K562 (cell line): ENCODE measurements around the gene RHOBTB3. TPM values are rescaled to one million over a fixed set of nuclear protein-coding genes. Genes with fewer than 3 reads are reported as not detected.
A peak's percentile ranks its signal among the peaks of the same experiment; 100 is the strongest.

Experiments
- CC2D1A ChIP-seq: fragments of 450-650 bp; IDR thresholded peaks from 2 replicates; pipeline ENCODE4 v1.6.1; 2017; ENCODE audit warnings: mild to moderate bottlenecking
- EWSR1 ChIP-seq: fragments of 450-650 bp; IDR thresholded peaks from 2 replicates; pipeline ENCODE4 v1.6.1; 2018; ENCODE audit warnings: borderline replicate concordance, mild to moderate bottlenecking, low read depth, moderate library complexity; ENCODE audit not compliant: partially characterized antibody
- HDAC6 ChIP-seq: IDR thresholded peaks from 2 replicates; pipeline ENCODE4 v1.6.1; 2012; ENCODE audit warnings: low read depth, mild to moderate bottlenecking, control low read depth, inconsistent platforms, low read length, moderate library complexity
- HMG20B ChIP-seq: fragments of 250-450 bp; sonication (Bioruptor Pico); IDR thresholded peaks from 2 replicates; pipeline ENCODE4 v1.5.0; 2021; ENCODE audit warnings: mild to moderate bottlenecking
- MAFG ChIP-seq: fragments of 450-650 bp; conservative IDR thresholded peaks from 2 replicates; pipeline ENCODE4 v1.6.1; 2016; ENCODE audit warnings: missing genetic modification characterization, missing compliant biosample characterization
- POLR2AphosphoS2 ChIP-seq: IDR thresholded peaks from 2 replicates; pipeline ENCODE4 v1.6.1; 2012; ENCODE audit warnings: low read length, improper control_type of control experiment
- POLR2B ChIP-seq: fragments of 450-650 bp; IDR thresholded peaks from 2 replicates; pipeline ENCODE4 v1.6.1; 2018; ENCODE audit warnings: low read depth; ENCODE audit not compliant: partially characterized antibody
- PTTG1 ChIP-seq: fragments of 450-650 bp; IDR thresholded peaks from 2 replicates; pipeline ENCODE4 v1.6.1; 2016; ENCODE audit warnings: low read depth, mild to moderate bottlenecking, missing genetic modification characterization, missing compliant biosample characterization
- SETDB1 ChIP-seq: IDR thresholded peaks from one replicate; pipeline ENCODE4 v1.6.1; 2012; ENCODE audit warnings: low read length, control low read depth, inconsistent platforms
- ZFP30 ChIP-seq: fragments of 250-450 bp; sonication (Bioruptor Pico); IDR thresholded peaks from 2 replicates; pipeline ENCODE4 v1.8.0; 2022; ENCODE audit warnings: moderate library complexity, mild to moderate bottlenecking, inconsistent platforms, borderline replicate concordance
- ZNF354B ChIP-seq: fragments of 250-450 bp; sonication (Bioruptor Pico); IDR thresholded peaks from 2 replicates; pipeline ENCODE4 v1.4.0; 2020
- polyA plus RNA-seq, 8 experiments: library from polyadenylated mRNA; depleted of rRNA in 4 of 8; stranded (reverse) in 5 of 8; unstranded in 3 of 8; fragments of >200 nt; fragmentation: Nextera tagmentation in 2 of 8; fragmentation: Illumina TruSeq in 1 of 8; extraction: Ambion mirVana in 2 of 8; extraction: Trizol in 1 of 8; gene quantifications; 2 replicates each; pipeline versions ENCODE4 v1.2.1 to v1.2.3, GENCODE V29; 2011 to 2014; ENCODE audit warnings: inconsistent platforms in 1 of 8, missing spikeins in 1 of 8
- total RNA-seq, 7 experiments: library from RNA; depleted of rRNA in 6 of 7; stranded (reverse); fragments of >200 nt in 6 of 7; fragmentation: Illumina TruSeq in 2 of 7; extraction: Trizol in 2 of 7; gene quantifications; 2 replicates each; pipeline versions ENCODE4 v1.2.1 to v1.2.3, GENCODE V29; 2011 to 2021; ENCODE audit warnings: low replicate concordance in 1 of 7
- TF ChIP-seq, protein P1 (sequence below): fragments of 250-450 bp; sonication (Bioruptor Pico); IDR thresholded peaks from 2 replicates; pipeline ENCODE4 v1.4.0; 2020; ENCODE audit warnings: mild to moderate bottlenecking, moderate library complexity, borderline replicate concordance
- TF ChIP-seq, protein P2 (sequence below), 2 experiments: fragments of 450-650 bp in 1 of 2; IDR thresholded peaks; 2 replicates each; pipeline ENCODE4 v1.6.1; 2011 to 2017; ENCODE audit warnings: low read depth in 2 of 2, antibody characterized with exemption in 1 of 2, borderline replicate concordance in 1 of 2, low read length in 1 of 2, mild to moderate bottlenecking in 1 of 2, mixed read lengths in 1 of 2; ENCODE audit not compliant: control insufficient read depth in 1 of 2
- TF ChIP-seq, protein P3 (sequence below): fragments of 250-450 bp; sonication (Bioruptor Pico); IDR thresholded peaks from 2 replicates; pipeline ENCODE4 v1.9.0; 2021; ENCODE audit warnings: mild to moderate bottlenecking
- TF ChIP-seq, protein P4 (sequence below): fragments of 150-350 bp; IDR thresholded peaks from 2 replicates; pipeline ENCODE4 v1.6.1; 2014; ENCODE audit warnings: low read depth, mild to moderate bottlenecking, low read length, borderline replicate concordance
- TF ChIP-seq, protein P5 (sequence below), 2 experiments: fragments of 450-650 bp; IDR thresholded peaks; 2 replicates each; pipeline ENCODE4 v1.6.1; 2016

RHOBTB3 gene
- total and polyA plus RNA-seq, 9 of the 15 experiments (the other 6 are each of a cell fraction or from before 2014, with no cell fraction given): 39.7 to 143 (median 115) TPM

DNA sequence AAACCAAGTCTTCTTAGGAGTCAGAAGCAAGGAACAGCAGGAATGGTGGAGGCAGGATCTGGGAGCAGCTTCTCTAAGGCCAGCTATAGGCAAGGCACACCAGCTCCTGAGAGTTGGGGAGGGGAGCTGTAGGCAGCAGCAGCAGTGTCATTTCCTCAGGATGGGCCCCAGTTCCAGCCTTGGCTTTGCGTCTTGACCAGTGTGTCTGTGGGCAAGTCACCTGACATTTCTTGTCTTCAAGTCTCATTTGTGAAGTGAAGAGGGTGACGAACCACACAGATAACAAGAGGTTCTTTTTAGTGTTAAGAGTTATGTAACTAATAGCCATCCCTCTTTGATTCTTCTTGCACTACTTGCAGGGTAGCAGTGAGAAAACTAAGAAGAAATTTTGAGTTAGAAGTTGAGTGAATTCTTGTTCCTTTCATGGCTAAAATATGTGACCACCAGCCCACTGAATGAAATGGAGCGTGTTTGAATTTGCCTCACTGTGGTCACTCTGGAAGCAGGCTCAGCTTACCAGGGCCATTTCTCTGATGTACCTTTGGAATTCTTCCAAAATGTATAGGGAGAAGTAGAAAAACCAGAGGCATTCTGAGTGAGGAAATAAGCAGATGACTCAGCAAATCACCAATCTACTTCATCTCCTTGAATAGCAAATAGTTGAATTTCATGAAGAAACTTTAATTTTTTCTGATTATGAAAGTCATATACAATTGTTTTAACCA is 42.4 kb downstream of the RHOBTB3 start (continued):
- TF ChIP-seq, protein P1, sequence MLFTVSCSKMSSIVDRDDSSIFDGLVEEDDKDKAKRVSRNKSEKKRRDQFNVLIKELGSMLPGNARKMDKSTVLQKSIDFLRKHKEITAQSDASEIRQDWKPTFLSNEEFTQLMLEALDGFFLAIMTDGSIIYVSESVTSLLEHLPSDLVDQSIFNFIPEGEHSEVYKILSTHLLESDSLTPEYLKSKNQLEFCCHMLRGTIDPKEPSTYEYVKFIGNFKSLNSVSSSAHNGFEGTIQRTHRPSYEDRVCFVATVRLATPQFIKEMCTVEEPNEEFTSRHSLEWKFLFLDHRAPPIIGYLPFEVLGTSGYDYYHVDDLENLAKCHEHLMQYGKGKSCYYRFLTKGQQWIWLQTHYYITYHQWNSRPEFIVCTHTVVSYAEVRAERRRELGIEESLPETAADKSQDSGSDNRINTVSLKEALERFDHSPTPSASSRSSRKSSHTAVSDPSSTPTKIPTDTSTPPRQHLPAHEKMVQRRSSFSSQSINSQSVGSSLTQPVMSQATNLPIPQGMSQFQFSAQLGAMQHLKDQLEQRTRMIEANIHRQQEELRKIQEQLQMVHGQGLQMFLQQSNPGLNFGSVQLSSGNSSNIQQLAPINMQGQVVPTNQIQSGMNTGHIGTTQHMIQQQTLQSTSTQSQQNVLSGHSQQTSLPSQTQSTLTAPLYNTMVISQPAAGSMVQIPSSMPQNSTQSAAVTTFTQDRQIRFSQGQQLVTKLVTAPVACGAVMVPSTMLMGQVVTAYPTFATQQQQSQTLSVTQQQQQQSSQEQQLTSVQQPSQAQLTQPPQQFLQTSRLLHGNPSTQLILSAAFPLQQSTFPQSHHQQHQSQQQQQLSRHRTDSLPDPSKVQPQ (CRISPR knock-in tag): no peak
- TF ChIP-seq, protein P2, sequence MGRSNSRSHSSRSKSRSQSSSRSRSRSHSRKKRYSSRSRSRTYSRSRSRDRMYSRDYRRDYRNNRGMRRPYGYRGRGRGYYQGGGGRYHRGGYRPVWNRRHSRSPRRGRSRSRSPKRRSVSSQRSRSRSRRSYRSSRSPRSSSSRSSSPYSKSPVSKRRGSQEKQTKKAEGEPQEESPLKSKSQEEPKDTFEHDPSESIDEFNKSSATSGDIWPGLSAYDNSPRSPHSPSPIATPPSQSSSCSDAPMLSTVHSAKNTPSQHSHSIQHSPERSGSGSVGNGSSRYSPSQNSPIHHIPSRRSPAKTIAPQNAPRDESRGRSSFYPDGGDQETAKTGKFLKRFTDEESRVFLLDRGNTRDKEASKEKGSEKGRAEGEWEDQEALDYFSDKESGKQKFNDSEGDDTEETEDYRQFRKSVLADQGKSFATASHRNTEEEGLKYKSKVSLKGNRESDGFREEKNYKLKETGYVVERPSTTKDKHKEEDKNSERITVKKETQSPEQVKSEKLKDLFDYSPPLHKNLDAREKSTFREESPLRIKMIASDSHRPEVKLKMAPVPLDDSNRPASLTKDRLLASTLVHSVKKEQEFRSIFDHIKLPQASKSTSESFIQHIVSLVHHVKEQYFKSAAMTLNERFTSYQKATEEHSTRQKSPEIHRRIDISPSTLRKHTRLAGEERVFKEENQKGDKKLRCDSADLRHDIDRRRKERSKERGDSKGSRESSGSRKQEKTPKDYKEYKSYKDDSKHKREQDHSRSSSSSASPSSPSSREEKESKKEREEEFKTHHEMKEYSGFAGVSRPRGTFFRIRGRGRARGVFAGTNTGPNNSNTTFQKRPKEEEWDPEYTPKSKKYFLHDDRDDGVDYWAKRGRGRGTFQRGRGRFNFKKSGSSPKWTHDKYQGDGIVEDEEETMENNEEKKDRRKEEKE (IDR thresholded peaks at IDR 0.05; ENCODE audit: borderline replicate concordance in 1 of 2, control insufficient read depth in 1 of 2, low read depth in 2 of 2, low read length in 1 of 2): no peak
- TF ChIP-seq HDAC6 (no peak), SETDB1 (no peak), PTTG1 (no peak), HMG20B (CRISPR knock-in tag) (no peak), ZNF354B (no peak), MAFG (tag) (peak; percentile 99), POLR2B (no peak), CC2D1A (no peak), ZFP30 (no peak), EWSR1 (no peak), POLR2AphosphoS2 (peak; percentile 78; the same call in 1 of the 2 replicates)
- TF ChIP-seq, protein P3, sequence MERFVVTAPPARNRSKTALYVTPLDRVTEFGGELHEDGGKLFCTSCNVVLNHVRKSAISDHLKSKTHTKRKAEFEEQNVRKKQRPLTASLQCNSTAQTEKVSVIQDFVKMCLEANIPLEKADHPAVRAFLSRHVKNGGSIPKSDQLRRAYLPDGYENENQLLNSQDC (CRISPR knock-in tag): no peak
- TF ChIP-seq, protein P4, sequence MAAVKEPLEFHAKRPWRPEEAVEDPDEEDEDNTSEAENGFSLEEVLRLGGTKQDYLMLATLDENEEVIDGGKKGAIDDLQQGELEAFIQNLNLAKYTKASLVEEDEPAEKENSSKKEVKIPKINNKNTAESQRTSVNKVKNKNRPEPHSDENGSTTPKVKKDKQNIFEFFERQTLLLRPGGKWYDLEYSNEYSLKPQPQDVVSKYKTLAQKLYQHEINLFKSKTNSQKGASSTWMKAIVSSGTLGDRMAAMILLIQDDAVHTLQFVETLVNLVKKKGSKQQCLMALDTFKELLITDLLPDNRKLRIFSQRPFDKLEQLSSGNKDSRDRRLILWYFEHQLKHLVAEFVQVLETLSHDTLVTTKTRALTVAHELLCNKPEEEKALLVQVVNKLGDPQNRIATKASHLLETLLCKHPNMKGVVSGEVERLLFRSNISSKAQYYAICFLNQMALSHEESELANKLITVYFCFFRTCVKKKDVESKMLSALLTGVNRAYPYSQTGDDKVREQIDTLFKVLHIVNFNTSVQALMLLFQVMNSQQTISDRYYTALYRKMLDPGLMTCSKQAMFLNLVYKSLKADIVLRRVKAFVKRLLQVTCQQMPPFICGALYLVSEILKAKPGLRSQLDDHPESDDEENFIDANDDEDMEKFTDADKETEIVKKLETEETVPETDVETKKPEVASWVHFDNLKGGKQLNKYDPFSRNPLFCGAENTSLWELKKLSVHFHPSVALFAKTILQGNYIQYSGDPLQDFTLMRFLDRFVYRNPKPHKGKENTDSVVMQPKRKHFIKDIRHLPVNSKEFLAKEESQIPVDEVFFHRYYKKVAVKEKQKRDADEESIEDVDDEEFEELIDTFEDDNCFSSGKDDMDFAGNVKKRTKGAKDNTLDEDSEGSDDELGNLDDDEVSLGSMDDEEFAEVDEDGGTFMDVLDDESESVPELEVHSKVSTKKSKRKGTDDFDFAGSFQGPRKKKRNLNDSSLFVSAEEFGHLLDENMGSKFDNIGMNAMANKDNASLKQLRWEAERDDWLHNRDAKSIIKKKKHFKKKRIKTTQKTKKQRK: no peak
- TF ChIP-seq, protein P5, sequence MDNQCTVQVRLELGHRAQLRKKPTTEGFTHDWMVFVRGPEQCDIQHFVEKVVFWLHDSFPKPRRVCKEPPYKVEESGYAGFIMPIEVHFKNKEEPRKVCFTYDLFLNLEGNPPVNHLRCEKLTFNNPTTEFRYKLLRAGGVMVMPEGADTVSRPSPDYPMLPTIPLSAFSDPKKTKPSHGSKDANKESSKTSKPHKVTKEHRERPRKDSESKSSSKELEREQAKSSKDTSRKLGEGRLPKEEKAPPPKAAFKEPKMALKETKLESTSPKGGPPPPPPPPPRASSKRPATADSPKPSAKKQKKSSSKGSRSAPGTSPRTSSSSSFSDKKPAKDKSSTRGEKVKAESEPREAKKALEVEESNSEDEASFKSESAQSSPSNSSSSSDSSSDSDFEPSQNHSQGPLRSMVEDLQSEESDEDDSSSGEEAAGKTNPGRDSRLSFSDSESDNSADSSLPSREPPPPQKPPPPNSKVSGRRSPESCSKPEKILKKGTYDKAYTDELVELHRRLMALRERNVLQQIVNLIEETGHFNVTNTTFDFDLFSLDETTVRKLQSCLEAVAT (IDR thresholded peaks at IDR 0.05): peak in 1 of 2 experiments; percentile 77; a peak in 1 of 4 replicates
